Endothelial cell of umbilical vein (primary cell): Measurements from ENCODE around the gene FRMD4A. TPM values are rescaled to one million over a fixed set of nuclear protein-coding genes. Genes with fewer than 3 reads are reported as not detected.

Experiments used
- BruUV-seq: library from RNA; stranded (reverse); fragments of 400-500 nt; replicated peaks from 2 replicates; lab custom pipeline; 2021; lab: Mats Ljungman, UMichigan
- CTCF ChIA-PET: fragments of 300-600, 350-600 bp; sonication (Branson Sonifier 250); formaldehyde crosslinking; loops from one replicate; lab custom pipeline; 2021; ENCODE audit warnings: antibody characterized with exemption, inconsistent platforms; lab: Charles Lee
- POLR2A ChIA-PET: fragments of 300-600, 350-600 bp; sonication (Branson Sonifier 250); formaldehyde crosslinking; loops from one replicate; lab custom pipeline; 2021; ENCODE audit warnings: antibody characterized with exemption, inconsistent platforms; lab: Charles Lee
- DNase-seq: peaks from one replicate; pipeline ENCODE4 v3.0.0-alpha.2; 2011; ENCODE audit warnings: low read depth, low spot score
- FAIRE-seq: peaks from 2 replicates; lab custom pipeline; 2011; peaks lifted over from hg19 to GRCh38; lab: Jason Lieb, UNC
- H2AFZ ChIP-seq: 2 replicates; pipeline ENCODE4 v1.6.0; 2012; ENCODE audit warnings: low read depth, low read length, control low read depth, inconsistent platforms
- H3K27ac ChIP-seq: 2 replicates; pipeline ENCODE4 v1.5.1; 2011; ENCODE audit warnings: low read depth, mild to moderate bottlenecking, control low read depth, low read length, moderate library complexity; ENCODE audit not compliant: insufficient read depth
- H3K27me3 ChIP-seq, 2 experiments: 2 replicates each; pipeline versions ENCODE4 v1.6.0 to v1.6.1; 2011; ENCODE audit warnings: low read length in 2 of 2, mixed read lengths in 1 of 2; ENCODE audit not compliant: control insufficient read depth in 2 of 2, insufficient read depth in 2 of 2
- H3K36me3 ChIP-seq, 2 experiments: 2 replicates in 1 of 2; 3 replicates in 1 of 2; pipeline ENCODE4 v1.5.1; 2011; ENCODE audit warnings: low read length in 2 of 2, mild to moderate bottlenecking in 1 of 2, moderate library complexity in 1 of 2; ENCODE audit not compliant: control insufficient read depth in 2 of 2, insufficient read depth in 2 of 2; ENCODE audit errors: extremely low read depth in 1 of 2
- H3K4me1 ChIP-seq: 3 replicates; pipeline ENCODE4 v1.5.1; 2011; ENCODE audit warnings: mild to moderate bottlenecking, low read length; ENCODE audit not compliant: control insufficient read depth, insufficient read depth; ENCODE audit errors: extremely low read depth
- H3K4me2 ChIP-seq: 2 replicates; pipeline ENCODE4 v1.6.1; 2011; ENCODE audit warnings: low read length, control low read depth, mixed read lengths; ENCODE audit not compliant: insufficient read depth
- H3K4me3 ChIP-seq, 3 experiments: fragments of 200-600 bp in 1 of 3; sonication (generic), shearing (Covaris generic) in 1 of 3; replicated peaks in 1 of 3; 2 replicates each; pipeline ENCODE4 v1.5.1; 2011 to 2016; ENCODE audit warnings: control low read depth in 3 of 3, low read length in 3 of 3, mild to moderate bottlenecking in 2 of 3, inconsistent platforms in 1 of 3, low read depth in 1 of 3, moderate library complexity in 1 of 3; ENCODE audit not compliant: insufficient read depth in 1 of 3
- H3K79me2 ChIP-seq: 2 replicates; pipeline ENCODE4 v1.6.0; 2012; ENCODE audit warnings: low read length, inconsistent platforms; ENCODE audit not compliant: control insufficient read depth, insufficient read depth
- H3K9ac ChIP-seq: replicated peaks from 2 replicates; pipeline ENCODE3; 2011; ENCODE audit warnings: low read length, control low read depth; ENCODE audit not compliant: insufficient read depth; ENCODE audit errors: extremely low read depth
- H3K9me1 ChIP-seq: replicated peaks from 3 replicates; pipeline ENCODE4 v1.6.0; 2011; ENCODE audit warnings: mild to moderate bottlenecking, low read length; ENCODE audit not compliant: control insufficient read depth, insufficient read depth; ENCODE audit errors: extremely low read depth
- H3K9me3 ChIP-seq: replicated peaks from 2 replicates; pipeline ENCODE4 v1.5.1; 2012; ENCODE audit warnings: low read length, inconsistent platforms; ENCODE audit not compliant: control insufficient read depth, insufficient read depth
- H4K20me1 ChIP-seq: replicated peaks from 2 replicates; pipeline ENCODE3; 2011; ENCODE audit warnings: mild to moderate bottlenecking, low read length; ENCODE audit not compliant: control insufficient read depth, insufficient read depth; ENCODE audit errors: extremely low read depth
- CTCF ChIP-seq, 2 donors: IDR thresholded peaks; 1 replicate in 1 of 2; 2 replicates in 1 of 2; pipeline ENCODE4 v1.5.1; 2011; ENCODE audit warnings: low read length in 2 of 2, mild to moderate bottlenecking in 2 of 2, moderate library complexity in 2 of 2, control low read depth in 1 of 2, inconsistent platforms in 1 of 2, low read depth in 1 of 2; ENCODE audit not compliant: insufficient read depth in 1 of 2; ENCODE audit errors: extremely low read depth in 1 of 2
- EZH2 ChIP-seq: IDR thresholded peaks from 2 replicates; pipeline ENCODE4 v1.6.1; 2012; ENCODE audit warnings: borderline replicate concordance, low read depth, mild to moderate bottlenecking, moderate library complexity, low read length, inconsistent platforms; ENCODE audit not compliant: severe bottlenecking
- FOS ChIP-seq: IDR thresholded peaks from 2 replicates; pipeline ENCODE4 v1.6.1; 2011; ENCODE audit warnings: mild to moderate bottlenecking, low read length, moderate library complexity, borderline replicate concordance; ENCODE audit not compliant: insufficient read depth
- GATA2 ChIP-seq: IDR thresholded peaks from 2 replicates; pipeline ENCODE4 v1.7.0; 2011; ENCODE audit warnings: low read depth, mild to moderate bottlenecking, moderate library complexity, mixed read lengths, low read length; ENCODE audit not compliant: insufficient read length, insufficient read depth
- JUN ChIP-seq: IDR thresholded peaks from 2 replicates; pipeline ENCODE4 v1.6.1; 2011; ENCODE audit warnings: borderline replicate concordance, low read depth; ENCODE audit not compliant: insufficient read length, insufficient read depth
- MAX ChIP-seq: IDR thresholded peaks from 2 replicates; pipeline ENCODE4 v1.6.1; 2011; ENCODE audit not compliant: insufficient read depth, insufficient read length
- MYC ChIP-seq: IDR thresholded peaks from one replicate; pipeline ENCODE4 v1.6.1; 2011; ENCODE audit warnings: mild to moderate bottlenecking, low read depth, low read length
- POLR2A ChIP-seq: IDR thresholded peaks from 2 replicates; pipeline ENCODE4 v1.6.1; 2012; ENCODE audit warnings: low read depth, mild to moderate bottlenecking, control low read depth, low read length
- POLR2AphosphoS5 ChIP-seq: IDR thresholded peaks from 2 replicates; pipeline ENCODE4 v1.6.1; 2012; ENCODE audit warnings: low read depth, mild to moderate bottlenecking, control low read depth, low read length, moderate library complexity; ENCODE audit not compliant: insufficient read depth
- dilution Hi-C: fragments of 300-500 bp; cut with MboI; formaldehyde crosslinking; loops from one replicate; pipeline ENCODE4 v1.15.0; 2019; ENCODE audit warnings: low sequenced_read_pairs; ENCODE audit not compliant: extremely low pct_ligation_motif_present
- intact Hi-C: fragments of 100-400 bp; cut with micrococcal nuclease; formaldehyde crosslinking; loops from one replicate; pipeline ENCODE4 v1.10.0; 2022
- polyA plus RNA-seq, 4 experiments: library from polyadenylated mRNA; depleted of rRNA in 3 of 4; stranded (reverse) in 3 of 4; unstranded in 1 of 4; fragments of >200 nt; gene quantifications; 2 replicates each; pipeline versions ENCODE4 v1.2.1 to v1.2.3, GENCODE V29; 2011 to 2012; ENCODE audit warnings: missing spikeins in 1 of 4
- total RNA-seq: library from RNA; stranded (reverse); gene quantifications from 2 replicates; pipeline ENCODE4 v1.2.3, GENCODE V29; 2021

The FRMD4A gene
- total and polyA plus RNA-seq, 2 donors (not counting 3 experiments of a cell fraction or from before 2014, with no cell fraction given): 123 to 148 TPM

- no peak for FAIRE-seq
- H3K36me3 ChIP-seq: no peaks in the 10 kb centered on the region
- no peak overlapping the region for H2AFZ ChIP-seq
- H3K9me1 ChIP-seq: no peaks in the 10 kb centered on the region
- H3K4me2 ChIP-seq: no peak overlapping the region
- H4K20me1 ChIP-seq: no peaks in the 10 kb centered on the region
- BruUV-seq: no TSS peak
- no peaks in the 10 kb centered on the region for H3K9me3 ChIP-seq
- CTCF ChIA-PET: interaction anchor here (0.6 kb wide), 1 partner anchor 156 kb away, joined by 3 read pairs; no protein-coding TSS in a partner anchor
- no peak for DNase-seq
- no peak overlapping the region for H3K9ac ChIP-seq
- no peak for TF ChIP-seq MAX
- TF ChIP-seq POLR2AphosphoS5: no peak
- TF ChIP-seq FOS: no peak
- TF ChIP-seq GATA2: no peak
- TF ChIP-seq POLR2A: no peak
- TF ChIP-seq CTCF (IDR thresholded peaks at IDR 0.05; ENCODE audit: extremely low read depth in 1 of 2, insufficient read depth in 1 of 2, low read depth in 1 of 2, low read length in 2 of 2): no peak
- TF ChIP-seq EZH2: no peak
- no peak for TF ChIP-seq MYC
- no peak for TF ChIP-seq JUN
- H3K27me3 ChIP-seq: peaks cover 7 to 10% of the 10 kb centered on the region in 2 experiments
- POLR2A ChIA-PET: no interaction called here
- dilution Hi-C loops: no loop called here
- H3K4me1 ChIP-seq: no peaks in the 10 kb centered on the region
- H3K79me2 ChIP-seq: no peaks in the 10 kb centered on the region
- H3K27ac ChIP-seq: no peak overlapping the region
- no peak overlapping the region for H3K4me3 ChIP-seq
- intact Hi-C loops: no loop called here
These were observed 26.2 kb upstream of the FRMD4A start for GRCh38 chr10:14356921-14357320.
